OCI-LY1 (cell line): ENCODE results near the gene KLHL28.
A peak's percentile ranks its signal among the peaks of the same experiment; 100 is the strongest.

Source experiments
- H2AFZ ChIP-seq: fragments of 200-600 bp; sonication (generic), shearing (Covaris generic); 2 replicates; pipeline ENCODE4 v1.6.0; 2014; ENCODE audit warnings: antibody characterized with exemption, mild to moderate bottlenecking, low read length
- H3F3A ChIP-seq: fragments of 200-600 bp; sonication (generic), shearing (Covaris generic); 2 replicates; pipeline ENCODE4 v1.6.0; 2014; ENCODE audit warnings: mild to moderate bottlenecking, antibody characterized with exemption, low read length, moderate library complexity; ENCODE audit not compliant: insufficient read depth
- H3K27ac ChIP-seq: fragments of 200-600 bp; sonication (generic); 2 replicates; pipeline ENCODE4 v1.5.1; 2014; ENCODE audit warnings: low read length, mixed run types, mild to moderate bottlenecking, low read depth; ENCODE audit not compliant: poor library complexity, severe bottlenecking
- H3K27me3 ChIP-seq: fragments of 200-600 bp; sonication (generic); 2 replicates; pipeline ENCODE4 v1.6.0; 2014; ENCODE audit warnings: antibody characterized with exemption, mild to moderate bottlenecking, low read length, moderate library complexity; ENCODE audit not compliant: insufficient read depth
- H3K36me3 ChIP-seq: fragments of 200-600 bp; sonication (generic); 2 replicates; pipeline ENCODE4 v1.6.1; 2014; ENCODE audit warnings: mild to moderate bottlenecking, antibody characterized with exemption, low read length, moderate library complexity, mixed read lengths; ENCODE audit not compliant: insufficient read depth
- H3K4me1 ChIP-seq: fragments of 200-600 bp; sonication (generic); 2 replicates; pipeline ENCODE4 v1.5.1; 2014; ENCODE audit warnings: mild to moderate bottlenecking, low read length, moderate library complexity; ENCODE audit not compliant: insufficient read depth, severe bottlenecking
- H3K4me2 ChIP-seq: fragments of 200-600 bp; sonication (generic), shearing (Covaris generic); 2 replicates; pipeline ENCODE4 v1.6.1; 2014; ENCODE audit warnings: low read length
- H3K4me3 ChIP-seq: fragments of 200-600 bp; sonication (generic); 2 replicates; pipeline ENCODE4 v1.5.1; 2014; ENCODE audit warnings: low read length, low read depth, mild to moderate bottlenecking, mixed read lengths; ENCODE audit not compliant: poor library complexity, severe bottlenecking
- H3K79me2 ChIP-seq: fragments of 200-600 bp; shearing (Covaris generic); 2 replicates; pipeline ENCODE4 v1.6.1; 2016; ENCODE audit warnings: mixed run types, low read length, mixed read lengths; ENCODE audit not compliant: insufficient read depth
- H3K9ac ChIP-seq: fragments of 200-600 bp; sonication (generic), shearing (Covaris generic); 2 replicates; pipeline ENCODE4 v1.6.1; 2014; ENCODE audit warnings: mild to moderate bottlenecking, low read length, mixed read lengths
- H3K9me2 ChIP-seq: fragments of 200-600 bp; sonication (generic), shearing (Covaris generic); 2 replicates; pipeline ENCODE4 v1.6.1; 2014; ENCODE audit warnings: low read depth, mild to moderate bottlenecking, low read length, mixed read lengths
- H3K9me3 ChIP-seq: fragments of 200-600 bp; shearing (Covaris generic); 2 replicates; pipeline ENCODE4 v1.6.1; 2014; ENCODE audit warnings: low read length, mixed read lengths
- H4K20me1 ChIP-seq: fragments of 200-600 bp; sonication (generic), shearing (Covaris generic); 2 replicates; pipeline ENCODE4 v1.6.0; 2016; ENCODE audit warnings: mild to moderate bottlenecking, low read length; ENCODE audit not compliant: insufficient read depth
- EZH2 ChIP-seq: fragments of 200-600 bp; sonication (generic), shearing (Covaris generic); IDR thresholded peaks from 2 replicates; pipeline ENCODE4 v1.8.0; 2017; ENCODE audit warnings: borderline replicate concordance, mixed run types, mild to moderate bottlenecking, antibody characterized with exemption, low read length, moderate library complexity, mixed read lengths
- TF ChIP-seq, protein P1 (sequence below): fragments of 200-600 bp; sonication (generic), shearing (Covaris generic); IDR thresholded peaks from 2 replicates; pipeline ENCODE4 v1.5.1; 2017; ENCODE audit warnings: mild to moderate bottlenecking, antibody characterized with exemption, low read length, moderate library complexity, mixed read lengths

KLHL28 gene

DNA sequence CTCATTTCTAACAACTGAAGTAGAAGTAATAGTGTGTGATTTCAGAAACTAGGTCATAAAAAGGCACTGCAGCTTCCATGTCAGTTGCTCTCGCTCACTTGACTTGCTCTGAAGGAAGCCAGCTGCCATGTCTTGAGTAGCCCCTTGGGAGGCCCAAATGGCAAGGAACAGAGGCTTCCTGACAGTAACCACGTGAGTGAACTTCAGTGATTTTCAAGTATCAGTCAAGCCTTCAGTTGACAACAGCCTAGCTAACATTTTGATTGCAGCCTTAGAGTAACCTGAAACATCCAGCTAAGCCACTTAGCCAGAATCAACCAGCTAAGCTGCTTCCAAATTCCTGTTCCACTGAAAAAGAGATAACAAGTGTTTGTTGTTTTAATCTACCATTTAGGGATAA lies 26.9 kb upstream of the KLHL28 start:
- Histone ChIP-seq H3K9me3 (peaks cover 13% of the 10 kb centered on the region; the same call in 1 of the 2 replicates), H3K9me2 (no peaks in the 10 kb centered on the region), H3K4me3 (no peak overlapping the region), H2AFZ (no peak overlapping the region), H3K4me2 (no peak overlapping the region), H3K27me3 (no peaks in the 10 kb centered on the region), H4K20me1 (no peaks in the 10 kb centered on the region), H3K27ac (no peak overlapping the region), H3F3A (no peaks in the 10 kb centered on the region), H3K36me3 (peaks cover 3% of the 10 kb centered on the region; the same call in 1 of the 2 replicates), H3K79me2 (0 out of 2 replicates have a peak, but pooled peaks cover 3% of the 10 kb centered on the region), H3K9ac (no peak overlapping the region), H3K4me1 (no peaks in the 10 kb centered on the region)
- TF ChIP-seq, protein P1, sequence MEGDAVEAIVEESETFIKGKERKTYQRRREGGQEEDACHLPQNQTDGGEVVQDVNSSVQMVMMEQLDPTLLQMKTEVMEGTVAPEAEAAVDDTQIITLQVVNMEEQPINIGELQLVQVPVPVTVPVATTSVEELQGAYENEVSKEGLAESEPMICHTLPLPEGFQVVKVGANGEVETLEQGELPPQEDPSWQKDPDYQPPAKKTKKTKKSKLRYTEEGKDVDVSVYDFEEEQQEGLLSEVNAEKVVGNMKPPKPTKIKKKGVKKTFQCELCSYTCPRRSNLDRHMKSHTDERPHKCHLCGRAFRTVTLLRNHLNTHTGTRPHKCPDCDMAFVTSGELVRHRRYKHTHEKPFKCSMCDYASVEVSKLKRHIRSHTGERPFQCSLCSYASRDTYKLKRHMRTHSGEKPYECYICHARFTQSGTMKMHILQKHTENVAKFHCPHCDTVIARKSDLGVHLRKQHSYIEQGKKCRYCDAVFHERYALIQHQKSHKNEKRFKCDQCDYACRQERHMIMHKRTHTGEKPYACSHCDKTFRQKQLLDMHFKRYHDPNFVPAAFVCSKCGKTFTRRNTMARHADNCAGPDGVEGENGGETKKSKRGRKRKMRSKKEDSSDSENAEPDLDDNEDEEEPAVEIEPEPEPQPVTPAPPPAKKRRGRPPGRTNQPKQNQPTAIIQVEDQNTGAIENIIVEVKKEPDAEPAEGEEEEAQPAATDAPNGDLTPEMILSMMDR, result no peak
- no peak for TF ChIP-seq EZH2

DNA sequence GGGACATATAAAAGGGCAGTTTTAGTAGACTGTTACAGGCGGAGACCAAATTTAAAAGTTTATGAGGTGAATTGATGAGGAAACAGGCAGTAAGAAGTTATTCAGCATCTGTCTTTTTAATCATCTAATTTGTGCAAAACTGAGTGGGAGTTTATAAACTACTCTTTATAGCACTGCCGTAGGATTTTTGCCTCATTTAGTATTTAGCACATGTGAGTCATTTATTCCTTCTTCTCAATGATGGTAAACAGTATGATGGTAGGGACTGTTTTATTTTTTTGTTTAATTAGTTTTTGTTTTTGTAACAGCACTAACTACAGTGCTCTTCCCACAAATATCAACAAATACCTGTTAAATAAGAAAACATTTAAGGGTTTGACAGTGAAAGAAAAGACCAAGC lies 20.8 kb upstream of the KLHL28 start:
- TF ChIP-seq, protein P1, result no peak
- no peak for TF ChIP-seq EZH2
- Histone ChIP-seq H4K20me1 (no peaks in the 10 kb centered on the region), H3K4me3 (no peak overlapping the region), H3K27me3 (no peaks in the 10 kb centered on the region), H3K36me3 (no peaks in the 10 kb centered on the region), H3K4me1 (peaks cover 8% of the 10 kb centered on the region), H3K9ac (no peak overlapping the region), H3K4me2 (no peak overlapping the region), H3K27ac (no peak overlapping the region), H3K79me2 (peaks cover 11% of the 10 kb centered on the region; the same call in 1 of the 2 replicates), H3K9me3 (no peaks in the 10 kb centered on the region), H3K9me2 (no peaks in the 10 kb centered on the region), H3F3A (no peaks in the 10 kb centered on the region), H2AFZ (no peak overlapping the region)

DNA sequence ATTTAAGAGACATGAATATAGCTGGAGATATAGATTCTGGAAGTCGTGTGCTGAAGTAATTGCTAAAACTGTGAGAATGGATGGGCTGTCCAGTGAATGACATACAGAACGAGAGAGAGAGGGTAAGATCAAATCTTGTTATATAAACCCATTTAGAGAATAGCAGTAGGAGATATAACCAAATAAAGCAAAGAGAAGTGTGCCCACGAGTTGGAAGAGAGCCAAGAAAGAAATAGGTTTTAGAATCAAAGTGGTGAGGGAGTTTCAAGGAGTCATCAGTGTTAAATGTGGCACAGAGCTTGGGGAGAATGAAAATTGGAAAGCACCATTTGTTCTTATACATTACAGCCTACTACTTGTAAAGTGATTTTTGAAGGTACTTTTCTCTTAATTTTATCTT lies 19.5 kb upstream of the KLHL28 start:
- H3K27me3 ChIP-seq, result no peaks in the 10 kb centered on the region
- H3K4me2 ChIP-seq, result peak overlapping the region; percentile 11; the same call in 1 of the 2 replicates
- H3K9me2 ChIP-seq, result no peaks in the 10 kb centered on the region
- no peak overlapping the region for H3K27ac ChIP-seq
- peaks cover 8% of the 10 kb centered on the region for H3K4me1 ChIP-seq
- H3K36me3 ChIP-seq, result no peaks in the 10 kb centered on the region
- no peaks in the 10 kb centered on the region for H3F3A ChIP-seq
- TF ChIP-seq, protein P1, result no peak
- TF ChIP-seq EZH2, result no peak
- H3K4me3 ChIP-seq, result no peak overlapping the region
- peaks cover 19% of the 10 kb centered on the region; the same call in 1 of the 2 replicates for H3K79me2 ChIP-seq
- no peak overlapping the region for H3K9ac ChIP-seq
- H2AFZ ChIP-seq, result no peak overlapping the region
- no peaks in the 10 kb centered on the region for H3K9me3 ChIP-seq
- no peaks in the 10 kb centered on the region for H4K20me1 ChIP-seq
